GM12874 (cell line): ENCODE measurements around the gene CREM.

Experiments used
- TF ChIP-seq, protein P1 (sequence below): IDR thresholded peaks from 2 replicates; pipeline ENCODE4 v1.5.1; 2011; ENCODE audit warnings: low read depth, mild to moderate bottlenecking, control low read depth, low read length, moderate library complexity; ENCODE audit not compliant: insufficient read depth

CREM gene

DNA sequence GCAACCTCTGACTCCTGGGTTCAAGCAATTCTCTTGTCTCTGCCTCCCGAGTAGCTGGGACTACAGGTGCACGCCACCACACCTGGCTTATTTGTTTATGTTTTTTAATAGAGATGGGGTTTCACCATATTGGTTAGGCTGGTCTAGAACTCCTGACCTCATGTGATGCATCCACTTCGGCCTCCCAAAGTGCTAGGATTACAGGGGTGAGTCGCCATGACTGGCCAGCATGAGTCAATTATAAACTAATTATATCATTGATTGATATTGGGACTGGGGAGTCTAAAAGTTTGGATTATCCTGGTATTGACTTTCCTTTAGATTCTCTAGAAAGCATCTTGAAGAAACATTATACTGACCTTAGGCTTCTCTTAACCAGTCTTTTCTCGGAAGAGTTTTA, 135.8 kb downstream of the CREM start:
- TF ChIP-seq, protein P1, sequence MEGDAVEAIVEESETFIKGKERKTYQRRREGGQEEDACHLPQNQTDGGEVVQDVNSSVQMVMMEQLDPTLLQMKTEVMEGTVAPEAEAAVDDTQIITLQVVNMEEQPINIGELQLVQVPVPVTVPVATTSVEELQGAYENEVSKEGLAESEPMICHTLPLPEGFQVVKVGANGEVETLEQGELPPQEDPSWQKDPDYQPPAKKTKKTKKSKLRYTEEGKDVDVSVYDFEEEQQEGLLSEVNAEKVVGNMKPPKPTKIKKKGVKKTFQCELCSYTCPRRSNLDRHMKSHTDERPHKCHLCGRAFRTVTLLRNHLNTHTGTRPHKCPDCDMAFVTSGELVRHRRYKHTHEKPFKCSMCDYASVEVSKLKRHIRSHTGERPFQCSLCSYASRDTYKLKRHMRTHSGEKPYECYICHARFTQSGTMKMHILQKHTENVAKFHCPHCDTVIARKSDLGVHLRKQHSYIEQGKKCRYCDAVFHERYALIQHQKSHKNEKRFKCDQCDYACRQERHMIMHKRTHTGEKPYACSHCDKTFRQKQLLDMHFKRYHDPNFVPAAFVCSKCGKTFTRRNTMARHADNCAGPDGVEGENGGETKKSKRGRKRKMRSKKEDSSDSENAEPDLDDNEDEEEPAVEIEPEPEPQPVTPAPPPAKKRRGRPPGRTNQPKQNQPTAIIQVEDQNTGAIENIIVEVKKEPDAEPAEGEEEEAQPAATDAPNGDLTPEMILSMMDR = no peak
